Left hindlimb (tissue), 1 donor: ENCODE data around the gene SBK1.
A peak's percentile ranks its signal among the peaks of the same experiment; 100 is the strongest.

Source experiments
- DNase-seq: peaks from one replicate; pipeline ENCODE4 v3.0.0-alpha.2; 2018

SBK1 gene

DNA sequence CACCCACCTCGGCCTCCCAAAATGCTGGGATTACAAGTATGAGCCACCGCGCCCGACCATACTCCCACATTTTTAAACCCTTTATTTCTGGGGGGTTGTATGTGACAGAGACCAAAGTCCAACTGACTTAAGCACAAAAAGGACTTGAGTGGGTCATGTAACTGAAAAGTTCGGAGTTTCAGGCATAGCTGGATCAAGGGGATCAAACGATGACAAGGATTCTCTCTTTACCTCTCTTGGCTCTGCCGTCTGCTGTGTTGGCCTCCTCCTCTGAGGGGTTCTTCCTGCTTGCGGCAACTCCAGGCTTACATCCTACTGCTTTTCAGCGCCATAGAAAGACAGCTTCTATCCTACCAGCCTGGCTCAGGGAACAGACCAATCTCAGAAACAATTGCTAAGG lies 9.2 kb upstream of the SBK1 start:
- DNase-seq: no peak

DNA sequence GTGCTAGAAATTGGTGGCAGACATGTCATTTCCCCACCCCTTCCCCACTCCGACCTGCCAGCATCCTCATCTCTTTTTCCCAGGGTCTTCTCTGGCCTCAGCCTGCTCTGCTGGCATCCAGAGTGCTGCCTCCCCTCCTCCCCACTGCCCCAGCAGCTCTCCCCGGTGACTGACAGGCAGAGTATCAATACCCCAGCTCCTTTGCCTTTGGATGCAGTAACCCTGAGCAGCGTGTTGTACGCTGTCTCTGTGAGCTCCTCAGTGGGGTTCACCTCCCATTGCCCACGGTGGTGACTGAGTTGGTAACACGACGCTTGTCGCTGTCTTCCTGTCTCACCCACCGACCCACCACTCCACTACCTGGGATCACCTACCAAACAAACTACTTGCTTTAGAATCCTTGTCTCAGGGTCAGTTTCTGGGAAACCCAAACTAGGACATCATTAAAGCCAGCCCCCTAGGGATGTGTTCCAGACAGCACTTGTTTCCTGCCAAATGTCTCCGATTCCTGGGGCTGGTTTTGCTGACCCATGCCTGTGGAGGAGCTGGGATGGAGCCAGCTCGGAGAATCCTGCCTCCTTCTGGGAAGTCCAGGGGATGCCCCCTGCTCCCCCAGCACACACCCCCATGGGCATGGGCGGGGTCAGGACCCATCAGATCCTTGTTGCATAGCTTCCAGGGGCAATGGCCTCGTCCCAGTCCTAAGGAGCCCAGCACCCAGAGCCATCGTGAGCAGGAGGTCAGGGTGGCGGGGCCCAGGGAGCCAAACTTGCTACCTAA lies 8.3 kb upstream of the SBK1 start:
- DNase-seq: no peak

DNA sequence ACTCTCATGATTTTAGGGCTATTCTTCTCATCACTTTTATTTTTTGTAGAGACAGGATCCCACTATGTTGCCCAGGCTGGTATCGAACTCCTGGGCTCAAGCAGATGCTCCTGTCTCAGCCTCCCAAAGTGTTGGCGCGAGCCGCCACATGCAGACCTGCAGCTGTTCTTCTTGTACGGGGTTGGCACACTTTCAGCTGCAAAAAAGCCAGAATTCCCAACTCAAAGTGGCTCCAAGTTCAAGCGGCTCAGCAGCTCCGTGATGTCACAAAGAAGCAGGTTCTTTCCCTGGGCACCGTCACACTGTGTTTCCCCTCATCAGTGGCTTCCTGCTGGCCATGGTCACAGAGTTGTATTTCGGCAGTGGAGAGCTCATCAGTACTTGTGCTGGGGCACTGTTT lies 6.7 kb upstream of the SBK1 start:
- DNase-seq: no peak

GRCh38 chr16:28288114-28288513 lies 4.2 kb upstream of the SBK1 start:
- DNase-seq: peak; percentile 47

GRCh38 chr16:28289048-28289447 lies 3.3 kb upstream of the SBK1 start:
- no peak for DNase-seq

- DNase-seq: no peak
Measured at GRCh38 chr16:28289939-28290858, 2.1 kb upstream of the SBK1 start.

- no peak for DNase-seq
Measured at GRCh38 chr16:28290859-28291254, 1.5 kb upstream of the SBK1 start.

- no peak for DNase-seq
Measured at GRCh38 chr16:28292731-28293600, 641 bp downstream of the SBK1 start.

GRCh38 chr16:28293601-28293960 lies 1.3 kb downstream of the SBK1 start:
- no peak for DNase-seq

DNA sequence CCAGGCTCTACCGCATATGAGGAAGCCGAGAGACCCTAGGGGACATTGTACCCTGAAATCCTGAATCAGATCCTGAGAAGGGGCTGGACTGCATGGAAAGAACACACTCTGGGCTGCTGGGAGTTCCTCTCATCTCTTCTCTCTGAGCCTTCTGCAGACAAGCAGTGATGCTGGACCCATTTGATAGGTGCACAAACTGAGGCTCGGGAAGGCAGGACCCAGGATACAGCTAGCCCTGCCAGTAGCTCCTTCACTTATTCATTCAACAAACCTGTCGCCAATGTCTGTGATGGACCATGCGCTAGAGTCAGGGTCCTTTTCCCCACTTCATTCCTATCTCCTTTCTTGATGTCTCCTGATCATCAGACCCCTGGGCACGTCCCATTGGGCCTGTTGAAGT lies 1.9 kb downstream of the SBK1 start:
- DNase-seq: no peak

DNA sequence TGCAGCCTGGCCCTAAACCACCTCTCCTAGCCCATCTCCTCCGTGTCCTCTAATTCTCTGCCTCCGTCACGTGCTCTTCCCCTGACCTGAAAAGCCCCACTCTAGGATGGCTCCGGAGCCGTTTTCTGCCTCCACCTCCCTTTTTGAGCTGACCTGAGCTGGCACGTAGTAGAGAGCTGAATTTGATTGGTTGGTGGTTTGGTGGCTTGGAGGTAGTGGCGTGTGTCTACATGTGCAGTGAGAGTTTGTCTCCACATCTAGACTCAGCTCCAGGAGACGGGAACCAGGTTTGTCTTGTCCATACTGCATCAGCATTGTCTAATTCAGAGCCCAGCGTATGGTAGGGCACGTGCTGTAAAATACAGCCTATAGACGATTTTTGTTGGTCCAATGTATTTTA lies 3.0 kb downstream of the SBK1 start:
- no peak for DNase-seq

DNA sequence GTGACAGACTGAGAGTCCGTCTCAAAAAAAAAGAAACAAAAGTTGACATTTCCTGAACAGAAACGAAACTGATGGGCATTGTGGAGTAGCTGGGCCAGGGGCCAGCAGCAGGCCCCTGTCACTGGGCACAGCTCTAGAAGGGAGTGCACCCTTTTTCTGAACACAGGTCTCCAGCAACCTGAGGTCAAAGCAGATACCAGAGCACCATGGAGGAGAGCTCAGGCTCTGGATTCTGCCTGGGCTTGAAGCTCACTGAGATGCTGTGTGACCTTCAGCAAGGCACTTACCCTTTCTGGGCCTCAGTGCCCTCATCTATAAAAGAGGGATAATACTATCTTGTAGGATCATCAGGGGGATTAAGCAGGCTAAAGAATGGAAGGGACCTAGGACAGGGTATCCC lies 5.0 kb downstream of the SBK1 start:
- DNase-seq: no peak

DNA sequence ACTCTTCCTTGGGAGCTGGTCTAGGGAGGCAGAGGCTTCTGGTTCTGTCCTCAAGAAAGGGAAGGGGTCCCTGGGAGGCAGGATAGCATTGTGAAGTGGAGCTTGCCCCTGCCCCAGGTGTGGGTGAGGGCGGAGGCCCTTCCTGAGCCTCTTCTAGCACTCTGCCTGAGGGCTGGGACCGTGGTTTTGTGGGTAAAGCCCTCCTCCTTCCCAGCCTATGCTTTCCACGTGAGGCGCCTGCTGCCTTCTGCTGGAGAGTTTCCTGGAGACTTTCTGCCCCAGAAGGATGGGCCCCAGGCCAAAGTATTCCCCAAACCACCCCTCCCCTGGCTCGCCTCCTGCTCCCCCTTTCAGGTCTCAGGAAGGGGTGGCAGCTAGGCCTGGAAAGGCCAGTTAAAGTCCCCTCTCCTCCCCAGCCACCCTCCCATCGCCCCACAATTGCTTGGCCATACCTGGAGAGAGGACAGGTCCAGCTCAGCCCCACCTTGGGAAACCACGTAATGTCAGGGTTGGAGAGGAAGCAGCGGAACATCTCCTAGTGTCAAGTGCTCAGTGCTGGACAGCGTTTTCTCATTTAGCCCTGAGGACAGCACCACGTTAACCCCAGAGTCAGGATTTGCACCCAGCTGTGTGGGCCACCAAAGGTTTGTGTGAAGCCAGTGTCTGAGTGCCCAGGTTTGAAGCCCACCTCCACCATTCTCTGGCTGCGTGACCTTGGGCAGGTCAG lies 5.6 kb downstream of the SBK1 start:
- DNase-seq: no peak

DNA sequence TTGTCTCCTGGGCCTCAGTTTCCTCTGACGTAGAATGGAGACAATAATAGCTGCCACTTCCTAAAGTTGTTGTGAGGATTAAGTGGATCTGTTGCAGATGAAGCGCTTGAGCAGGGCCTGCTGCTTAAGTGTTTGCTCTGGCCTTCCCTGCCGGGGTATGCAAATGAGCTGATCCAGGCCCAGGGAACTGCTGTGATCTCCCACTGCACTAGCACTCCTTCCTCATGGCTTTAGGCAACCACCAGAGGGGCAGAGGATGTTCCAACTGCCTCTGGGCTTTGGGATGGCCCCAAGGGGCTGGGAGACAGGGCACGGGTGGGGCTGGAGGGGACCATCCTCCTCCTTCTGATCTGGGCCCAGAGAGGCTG lies 6.2 kb downstream of the SBK1 start:
- no peak for DNase-seq

DNA sequence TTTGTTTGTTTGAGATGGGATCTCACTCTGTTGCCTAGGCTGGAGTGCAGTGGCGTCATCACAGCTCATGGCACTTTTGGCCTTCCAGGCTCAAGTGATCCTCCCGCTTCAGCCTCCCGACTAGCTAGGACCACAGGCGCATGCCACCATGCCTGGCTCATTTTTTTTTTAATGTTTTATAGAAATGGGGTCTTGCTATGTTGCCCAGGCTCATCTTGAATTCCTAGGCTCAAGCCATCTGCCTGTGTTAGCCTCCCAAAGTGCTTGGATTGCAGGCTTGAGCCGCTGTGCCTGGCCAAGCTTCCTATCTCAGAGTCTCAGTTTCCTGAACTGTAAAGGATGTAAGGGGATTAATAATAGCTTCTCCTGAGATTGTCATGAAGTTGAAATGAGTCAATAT lies 8.0 kb downstream of the SBK1 start:
- no peak for DNase-seq

GRCh38 chr16:28301154-28301553 lies 8.8 kb downstream of the SBK1 start:
- no peak for DNase-seq

- DNase-seq: no peak
Measured at GRCh38 chr16:28301620-28302019, 9.3 kb downstream of the SBK1 start.

DNA sequence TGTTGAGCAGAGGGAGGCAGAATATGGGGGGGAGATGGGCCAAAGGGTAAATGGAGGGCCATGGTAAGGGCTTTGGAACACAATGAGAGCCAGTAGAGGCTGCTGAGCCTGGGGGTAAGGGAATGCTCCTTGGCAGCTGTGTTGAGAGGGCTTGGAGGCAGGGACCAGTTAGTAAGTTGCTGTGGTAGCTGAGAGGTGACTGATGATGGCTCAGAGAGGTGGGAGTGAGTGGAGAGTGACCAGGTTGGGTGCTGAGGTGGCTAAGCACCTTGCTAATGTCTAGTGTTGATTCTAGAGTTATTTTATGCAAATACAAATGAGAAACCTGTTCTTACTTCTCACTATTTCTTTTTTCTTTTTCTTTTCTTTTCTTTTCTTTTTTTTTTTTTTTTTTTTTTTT lies 10.8 kb downstream of the SBK1 start:
- no peak for DNase-seq

GRCh38 chr16:28304214-28304613 lies 11.9 kb downstream of the SBK1 start:
- no peak for DNase-seq

- DNase-seq: no peak
Measured at GRCh38 chr16:28307936-28308335, 15.6 kb downstream of the SBK1 start.

GRCh38 chr16:28308794-28309584 lies 16.7 kb downstream of the SBK1 start:
- DNase-seq: no peak

- no peak for DNase-seq
Measured at GRCh38 chr16:28309811-28310311, 17.5 kb downstream of the SBK1 start.
